T-helper 2 cell treated with Interferon-gamma antibody and Interleukin-4, amounts not matched to agents 5 μg/mL and 100 μg/mL, for 36 hours (primary cell): ENCODE data around the gene OR7G3.

Source experiments
- DNase-seq: peaks from one replicate; pipeline ENCODE4 v3.0.0; 2021; ENCODE audit warnings: low spot score
- H3K27ac Mint-ChIP-seq: one replicate; pipeline ENCODE4 v1.8.0; 2021; ENCODE audit warnings: mild to moderate bottlenecking, mixed read lengths
- H3K27me3 Mint-ChIP-seq: one replicate; pipeline ENCODE4 v1.8.0; 2021; ENCODE audit warnings: low read depth, mixed read lengths
- H3K36me3 Mint-ChIP-seq: one replicate; pipeline ENCODE4 v1.8.0; 2021; ENCODE audit warnings: low read depth, mixed read lengths
- H3K4me1 Mint-ChIP-seq: one replicate; pipeline ENCODE4 v1.8.0; 2021; ENCODE audit warnings: low read depth, mixed read lengths
- H3K4me3 Mint-ChIP-seq: one replicate; pipeline ENCODE4 v1.8.0; 2022; ENCODE audit warnings: mild to moderate bottlenecking, moderate library complexity, mixed read lengths
- H3K9me3 Mint-ChIP-seq: one replicate; pipeline ENCODE4 v1.8.0; 2021; ENCODE audit warnings: mixed read lengths

The OR7G3 gene

DNA sequence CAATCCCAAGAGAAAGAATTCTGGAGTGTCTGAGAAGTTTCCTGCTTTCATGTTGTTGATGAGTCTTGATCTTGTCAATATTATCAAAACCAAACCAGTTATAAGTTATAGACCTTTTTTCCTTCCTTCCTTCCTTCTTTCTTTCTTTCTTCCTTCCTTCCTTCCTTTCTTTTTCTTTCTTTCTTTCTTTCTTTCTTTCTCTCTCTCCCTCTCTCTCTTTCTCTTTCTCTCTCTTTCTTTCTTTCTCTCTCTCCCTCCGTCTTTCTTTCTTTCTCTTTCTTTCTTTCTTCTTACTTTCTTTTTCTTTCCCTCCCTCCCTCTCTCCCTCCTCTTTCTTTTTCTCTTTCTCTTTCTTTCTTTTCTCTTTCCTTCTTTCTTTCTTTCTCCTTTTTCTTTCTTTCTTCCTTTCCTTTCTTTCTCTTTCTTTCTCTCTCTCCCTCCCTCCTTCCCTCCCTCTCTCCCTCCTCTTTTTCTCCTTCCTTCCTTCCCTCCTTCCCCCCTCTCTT is at the start of gene OR7G3:
Gene OR7G3 (minus strand): TSS at position 51 of the 506 bp plus-strand sequence. CDS start 0 bp downstream, at position 51.
- no peak for DNase-seq
- Mint-ChIP-seq H3K4me1 (peaks cover 6% of the 10 kb centered on the region), H3K27me3 (peaks cover 2% of the 10 kb centered on the region), H3K36me3 (no peaks in the 10 kb centered on the region), H3K9me3 (peaks cover 7% of the 10 kb centered on the region), H3K4me3 (no peak within 1 kb of the TSS), H3K27ac (no peak within 1 kb of the TSS)

DNA sequence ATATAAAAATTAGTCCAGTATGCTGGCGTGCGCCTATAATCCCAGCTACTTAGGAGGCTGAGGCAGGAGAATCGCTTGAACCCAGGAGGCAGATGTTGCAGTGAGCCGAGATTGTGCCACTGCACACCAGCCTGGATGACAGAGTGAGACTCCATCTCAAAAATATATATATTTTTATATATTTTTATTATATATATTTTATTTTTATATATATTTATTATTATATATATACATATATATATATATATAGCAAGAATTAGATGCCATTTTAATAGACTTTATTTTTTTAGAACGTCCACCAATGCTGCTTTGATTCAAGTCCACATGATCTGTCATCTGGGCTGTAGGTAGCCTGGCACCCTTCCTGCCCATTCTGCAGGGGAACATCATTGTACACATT is 48.6 kb upstream of the OR7G3 start:
- Mint-ChIP-seq H3K27ac (no peak overlapping the region), H3K4me3 (no peak overlapping the region), H3K36me3 (peaks cover 20% of the 10 kb centered on the region), H3K4me1 (no peaks in the 10 kb centered on the region), H3K9me3 (peaks cover 25% of the 10 kb centered on the region), H3K27me3 (no peaks in the 10 kb centered on the region)
- no peak for DNase-seq

DNA sequence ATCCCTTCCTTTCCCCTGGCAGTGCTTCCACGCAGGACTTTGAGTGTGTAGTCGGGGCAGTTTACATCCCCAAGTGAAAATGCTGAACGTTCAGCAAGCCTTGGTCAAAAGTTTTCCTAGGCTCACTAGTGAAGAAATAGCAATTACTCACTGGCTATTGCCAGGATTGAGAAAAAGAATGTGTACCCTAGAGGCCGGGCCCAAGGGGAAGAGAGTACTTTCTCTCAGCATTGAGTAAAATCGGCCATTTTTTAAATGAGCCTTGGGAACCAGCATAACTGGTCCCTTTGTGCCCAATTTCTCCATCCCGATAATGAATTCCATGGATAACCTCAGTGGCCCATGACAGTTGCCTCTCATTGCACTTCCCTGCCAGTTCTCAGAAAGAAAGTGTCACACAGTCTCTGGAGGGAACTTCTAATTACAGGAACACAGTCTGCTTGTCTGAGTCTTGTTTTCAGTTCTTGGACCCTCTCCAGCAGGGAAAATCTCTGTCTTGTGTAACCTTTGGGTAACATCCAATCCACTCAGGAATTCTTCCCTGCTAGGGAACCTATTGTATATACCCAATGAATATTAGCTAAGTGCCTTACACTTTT is 44.7 kb upstream of the OR7G3 start:
- Mint-ChIP-seq H3K4me1 (no peaks in the 10 kb centered on the region), H3K27me3 (no peaks in the 10 kb centered on the region), H3K36me3 (peaks cover 16% of the 10 kb centered on the region), H3K27ac (no peak overlapping the region), H3K4me3 (no peak overlapping the region), H3K9me3 (peaks cover 11% of the 10 kb centered on the region)
- DNase-seq: no peak

DNA sequence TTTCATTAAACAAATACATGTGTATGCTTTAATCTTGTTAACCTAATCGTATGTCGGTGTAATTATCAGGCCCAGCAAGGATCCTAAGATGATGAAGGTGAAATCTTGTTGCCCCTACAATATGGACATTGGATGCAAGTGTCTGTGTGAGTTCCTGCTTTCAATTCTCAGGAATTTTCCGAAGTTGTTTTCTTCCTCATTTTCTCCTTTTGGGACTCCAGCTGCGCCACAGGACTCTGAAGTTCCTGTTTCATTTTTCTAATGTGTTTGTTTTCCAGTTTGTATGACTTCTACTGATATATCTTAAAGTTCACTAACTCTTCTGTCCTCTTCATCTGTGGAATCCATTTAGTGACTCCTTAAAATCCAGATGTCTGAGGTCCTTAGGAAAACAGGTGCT is 40.1 kb upstream of the OR7G3 start:
- no peak overlapping the region for H3K27ac Mint-ChIP-seq
- no peak overlapping the region for H3K4me3 Mint-ChIP-seq
- H3K9me3 Mint-ChIP-seq: peaks cover 21% of the 10 kb centered on the region
- peaks cover 39% of the 10 kb centered on the region for H3K36me3 Mint-ChIP-seq
- no peak for DNase-seq
- no peaks in the 10 kb centered on the region for H3K27me3 Mint-ChIP-seq
- no peaks in the 10 kb centered on the region for H3K4me1 Mint-ChIP-seq

DNA sequence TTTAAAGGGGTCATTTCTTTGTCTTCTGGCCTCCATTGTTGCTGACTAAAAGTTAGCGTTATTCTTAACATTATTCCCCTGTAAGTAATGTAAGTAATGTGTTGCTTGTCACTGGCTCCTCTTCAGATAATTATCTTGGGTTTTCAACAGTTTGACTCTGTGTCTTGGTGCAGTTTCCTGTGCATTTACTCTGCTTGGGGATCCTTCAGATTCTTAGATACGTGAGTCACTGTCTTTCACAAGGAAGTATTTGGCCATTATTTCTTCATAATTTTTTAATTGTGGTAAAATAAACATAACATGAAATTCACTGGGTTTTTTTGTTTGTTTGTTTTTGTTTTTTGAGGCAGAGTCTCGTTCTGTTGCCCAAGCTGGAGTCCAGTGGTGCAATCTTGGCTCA is 38.5 kb upstream of the OR7G3 start:
- peaks cover 37% of the 10 kb centered on the region for H3K9me3 Mint-ChIP-seq
- H3K36me3 Mint-ChIP-seq: peaks cover 55% of the 10 kb centered on the region

DNA sequence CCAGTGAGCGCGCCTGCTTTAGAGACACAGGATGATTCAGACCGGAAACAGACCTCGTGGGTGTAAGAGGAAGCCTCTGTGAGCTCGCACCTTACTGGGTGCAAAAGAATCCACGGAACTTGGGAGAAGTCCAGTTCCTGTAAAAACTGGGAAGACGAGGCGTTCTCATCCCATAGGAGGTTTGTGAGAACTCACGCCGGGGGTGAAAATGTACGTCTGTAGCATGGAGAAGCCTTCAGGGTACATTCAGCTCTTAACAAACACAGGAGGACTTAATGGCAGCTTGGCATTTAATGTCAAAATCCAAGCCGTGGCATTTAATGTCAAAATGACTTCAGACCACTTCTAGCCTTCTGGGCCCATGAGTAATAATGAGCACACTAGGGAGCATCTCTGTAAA is 34.7 kb upstream of the OR7G3 start:
- Mint-ChIP-seq H3K4me3 (no peak overlapping the region), H3K9me3 (peaks cover 62% of the 10 kb centered on the region), H3K27ac (no peak overlapping the region), H3K27me3 (no peaks in the 10 kb centered on the region), H3K4me1 (no peaks in the 10 kb centered on the region), H3K36me3 (peaks cover 89% of the 10 kb centered on the region)
- no peak for DNase-seq

More for the DNA sequence above, 38.5 kb upstream of the OR7G3 start:
- Mint-ChIP-seq H3K27ac (no peak overlapping the region), H3K27me3 (no peaks in the 10 kb centered on the region), H3K4me3 (no peak overlapping the region), H3K4me1 (no peaks in the 10 kb centered on the region)
- no peak for DNase-seq

DNA sequence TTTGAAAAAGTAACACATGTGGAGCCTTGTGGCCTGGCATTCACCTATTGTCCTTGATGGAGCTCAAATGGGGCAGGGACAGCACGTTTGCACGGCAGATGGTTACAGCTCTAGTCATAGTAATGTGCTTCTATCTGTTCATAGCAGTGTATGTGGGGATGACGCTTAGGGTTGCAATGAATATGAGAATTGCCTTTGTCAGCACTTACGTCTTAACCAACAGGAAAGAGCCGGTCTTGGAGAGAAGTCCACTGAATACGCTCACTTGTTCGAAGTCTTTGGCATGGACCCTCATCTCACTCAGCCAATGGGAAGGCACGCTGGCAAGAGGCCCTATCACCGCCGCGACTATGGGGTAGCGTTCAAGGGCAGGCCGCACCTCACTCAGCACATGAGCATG is 33.1 kb upstream of the OR7G3 start:
- DNase-seq: no peak
- H3K27ac Mint-ChIP-seq: no peak overlapping the region
- H3K4me1 Mint-ChIP-seq: no peaks in the 10 kb centered on the region
- H3K4me3 Mint-ChIP-seq: no peak overlapping the region
- H3K9me3 Mint-ChIP-seq: peaks cover 73% of the 10 kb centered on the region
- H3K36me3 Mint-ChIP-seq: peaks cover 96% of the 10 kb centered on the region
- no peaks in the 10 kb centered on the region for H3K27me3 Mint-ChIP-seq

DNA sequence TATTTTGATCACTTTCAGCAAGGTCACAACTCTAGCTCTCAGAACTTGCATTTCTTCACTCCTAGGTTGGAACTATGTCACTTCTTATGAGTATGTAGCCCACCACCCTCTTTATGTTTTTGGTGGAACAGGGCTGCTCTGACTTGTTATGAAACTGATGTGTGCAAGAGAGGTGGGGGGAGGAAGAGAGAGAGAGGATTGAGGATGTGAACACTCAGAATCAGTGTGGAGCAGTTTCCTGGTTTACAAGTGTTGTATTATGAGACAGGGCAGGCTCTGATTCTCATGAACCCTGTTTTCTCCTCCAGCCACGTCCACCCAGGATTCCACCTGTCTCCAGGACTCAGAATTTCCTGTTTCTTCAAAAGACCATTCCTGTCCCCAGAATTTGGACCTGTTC is 29.6 kb upstream of the OR7G3 start:
- Mint-ChIP-seq H3K27me3 (no peaks in the 10 kb centered on the region), H3K4me3 (no peak overlapping the region), H3K9me3 (peaks cover 77% of the 10 kb centered on the region), H3K36me3 (peaks cover 97% of the 10 kb centered on the region), H3K4me1 (no peaks in the 10 kb centered on the region), H3K27ac (no peak overlapping the region)
- DNase-seq: no peak

DNA sequence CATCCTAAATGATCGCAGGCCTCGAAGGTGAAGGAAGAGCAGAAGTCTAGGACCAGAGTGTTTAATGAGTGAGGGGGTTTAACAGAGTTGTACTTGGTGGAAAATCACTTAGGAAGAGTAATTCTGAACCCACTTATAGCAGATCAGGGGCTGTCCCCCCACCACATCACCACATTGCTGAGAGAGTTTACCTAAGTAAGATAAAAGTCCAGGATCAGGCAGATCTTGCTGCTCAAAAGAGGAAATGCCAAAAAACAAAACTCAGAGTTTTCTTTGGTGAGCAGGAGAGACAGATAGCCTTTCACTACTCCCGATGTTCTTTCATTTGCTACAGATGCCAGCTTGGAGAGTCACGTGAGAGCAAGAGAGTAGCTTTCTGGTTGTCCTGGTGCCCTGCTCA is 28.8 kb upstream of the OR7G3 start:
- no peak overlapping the region for H3K27ac Mint-ChIP-seq
- H3K4me1 Mint-ChIP-seq: no peaks in the 10 kb centered on the region
- peaks cover 77% of the 10 kb centered on the region for H3K9me3 Mint-ChIP-seq
- no peaks in the 10 kb centered on the region for H3K27me3 Mint-ChIP-seq
- no peak overlapping the region for H3K4me3 Mint-ChIP-seq
- peaks cover 97% of the 10 kb centered on the region for H3K36me3 Mint-ChIP-seq
- no peak for DNase-seq

DNA sequence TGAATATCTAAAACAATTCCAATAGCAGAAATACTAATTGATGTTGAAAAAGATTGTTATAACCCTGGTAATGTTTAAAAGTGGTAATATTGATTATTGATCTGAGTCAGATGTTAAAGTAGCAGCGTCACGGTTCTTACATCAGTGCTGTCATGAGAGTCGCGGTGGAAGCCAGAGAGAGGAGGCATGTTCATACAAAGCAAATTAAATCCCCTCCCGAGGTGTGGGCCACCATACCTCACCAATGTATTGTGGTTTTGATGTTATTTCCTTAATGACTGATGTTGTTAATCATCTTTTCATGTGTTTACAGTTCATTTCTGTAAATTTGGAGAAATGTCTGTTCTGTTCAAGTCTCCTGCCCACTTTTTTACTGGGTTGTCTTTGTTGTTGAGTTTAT is 24.6 kb upstream of the OR7G3 start:
- Mint-ChIP-seq H3K36me3 (peaks cover 93% of the 10 kb centered on the region), H3K4me3 (no peak overlapping the region), H3K27ac (no peak overlapping the region), H3K9me3 (peaks cover 81% of the 10 kb centered on the region), H3K4me1 (peaks cover 3% of the 10 kb centered on the region), H3K27me3 (no peaks in the 10 kb centered on the region)
- no peak for DNase-seq

DNA sequence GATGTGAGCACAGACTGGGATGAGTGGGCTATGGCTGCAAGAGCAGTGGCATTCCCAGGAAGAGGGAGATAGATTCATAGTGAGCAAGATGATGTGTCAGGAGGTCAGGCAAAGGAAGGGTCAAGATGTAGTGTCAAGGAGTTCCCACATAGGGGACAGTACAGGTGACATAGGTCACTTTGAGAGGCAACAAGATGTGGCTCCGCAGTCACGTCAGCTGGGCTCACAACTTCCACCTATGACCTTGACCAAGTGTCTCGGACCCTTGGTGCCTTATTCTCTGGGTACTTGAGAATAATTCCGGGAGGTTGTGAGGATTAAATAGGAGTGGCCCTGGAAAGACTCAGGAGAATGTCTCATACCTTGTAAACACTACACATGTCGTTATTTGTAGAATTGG is 23.9 kb upstream of the OR7G3 start:
- H3K27ac Mint-ChIP-seq: no peak overlapping the region
- H3K27me3 Mint-ChIP-seq: no peaks in the 10 kb centered on the region

DNA sequence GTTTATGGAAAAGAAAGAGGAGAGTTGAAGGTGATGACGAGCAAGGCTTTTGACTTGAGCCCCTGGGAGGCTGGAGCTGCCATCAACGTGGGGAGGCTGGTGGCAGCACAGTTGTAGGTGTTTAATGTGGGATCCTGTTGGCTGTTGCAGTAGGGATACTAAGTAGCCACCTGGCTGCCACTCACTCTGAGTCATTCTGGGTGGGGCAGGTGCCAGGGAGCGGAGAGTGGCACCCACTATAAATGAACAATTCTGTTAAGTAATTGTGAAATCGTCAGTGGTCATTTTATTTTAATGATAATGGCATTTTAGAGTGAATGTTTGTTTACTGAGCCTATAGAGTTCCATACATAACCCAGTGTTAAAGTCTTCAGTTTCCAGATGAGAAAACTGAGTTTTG is 23.2 kb upstream of the OR7G3 start:
- H3K4me3 Mint-ChIP-seq: no peak overlapping the region
- H3K27ac Mint-ChIP-seq: no peak overlapping the region
- H3K4me1 Mint-ChIP-seq: peaks cover 3% of the 10 kb centered on the region
- no peaks in the 10 kb centered on the region for H3K27me3 Mint-ChIP-seq
- DNase-seq: no peak
- H3K9me3 Mint-ChIP-seq: peaks cover 82% of the 10 kb centered on the region
- peaks cover 91% of the 10 kb centered on the region for H3K36me3 Mint-ChIP-seq

More for the DNA sequence above, 23.9 kb upstream of the OR7G3 start:
- H3K4me3 Mint-ChIP-seq: no peak overlapping the region
- DNase-seq: no peak
- H3K9me3 Mint-ChIP-seq: peaks cover 83% of the 10 kb centered on the region
- peaks cover 3% of the 10 kb centered on the region for H3K4me1 Mint-ChIP-seq
- peaks cover 91% of the 10 kb centered on the region for H3K36me3 Mint-ChIP-seq

DNA sequence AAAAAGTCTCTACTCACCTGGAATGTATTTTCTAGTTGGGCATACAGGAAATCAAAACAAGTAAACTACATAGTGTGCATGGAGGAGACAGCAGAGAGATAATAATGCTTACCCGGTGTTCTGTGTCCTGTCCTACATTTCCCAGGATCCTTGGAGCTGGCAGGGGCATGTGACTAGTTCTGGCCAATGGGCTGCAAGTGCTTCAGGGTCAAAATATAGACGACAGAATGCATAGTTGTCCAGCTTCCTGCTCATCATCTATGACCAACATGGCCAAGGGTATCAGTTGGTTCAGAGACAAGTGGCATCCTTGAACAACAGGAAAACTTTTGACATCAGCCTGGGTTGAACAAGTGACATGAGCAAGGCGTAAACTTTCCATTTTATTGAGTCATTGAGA is 21.9 kb upstream of the OR7G3 start:
- H3K4me3 Mint-ChIP-seq: no peak overlapping the region
- no peak for DNase-seq
- no peak overlapping the region for H3K27ac Mint-ChIP-seq
- no peaks in the 10 kb centered on the region for H3K27me3 Mint-ChIP-seq
- H3K4me1 Mint-ChIP-seq: peaks cover 3% of the 10 kb centered on the region
- peaks cover 90% of the 10 kb centered on the region for H3K36me3 Mint-ChIP-seq
- peaks cover 80% of the 10 kb centered on the region for H3K9me3 Mint-ChIP-seq

DNA sequence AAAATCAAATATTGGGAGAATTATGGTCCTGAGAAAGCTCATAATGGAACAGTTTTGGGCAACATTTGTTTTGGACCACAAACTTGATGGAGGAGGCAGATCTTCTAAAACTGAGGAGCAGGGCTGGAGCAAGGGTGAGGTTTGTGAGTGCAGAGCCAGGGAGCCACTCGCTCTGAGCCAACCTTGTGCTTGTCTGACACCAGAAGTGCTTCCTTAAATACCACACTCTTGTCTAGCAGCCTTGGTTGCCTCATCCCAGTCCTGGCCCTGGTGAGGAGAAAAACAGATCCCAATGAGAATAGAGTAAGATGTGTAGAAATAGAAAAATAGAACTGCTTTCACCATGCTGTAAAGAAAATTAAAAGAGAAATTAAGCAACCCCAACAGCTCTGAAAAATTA is 20.1 kb upstream of the OR7G3 start:
- Mint-ChIP-seq H3K4me3 (no peak overlapping the region), H3K36me3 (peaks cover 88% of the 10 kb centered on the region), H3K9me3 (peaks cover 80% of the 10 kb centered on the region), H3K27me3 (no peaks in the 10 kb centered on the region), H3K4me1 (peaks cover 11% of the 10 kb centered on the region), H3K27ac (no peak overlapping the region)
- DNase-seq: no peak

DNA sequence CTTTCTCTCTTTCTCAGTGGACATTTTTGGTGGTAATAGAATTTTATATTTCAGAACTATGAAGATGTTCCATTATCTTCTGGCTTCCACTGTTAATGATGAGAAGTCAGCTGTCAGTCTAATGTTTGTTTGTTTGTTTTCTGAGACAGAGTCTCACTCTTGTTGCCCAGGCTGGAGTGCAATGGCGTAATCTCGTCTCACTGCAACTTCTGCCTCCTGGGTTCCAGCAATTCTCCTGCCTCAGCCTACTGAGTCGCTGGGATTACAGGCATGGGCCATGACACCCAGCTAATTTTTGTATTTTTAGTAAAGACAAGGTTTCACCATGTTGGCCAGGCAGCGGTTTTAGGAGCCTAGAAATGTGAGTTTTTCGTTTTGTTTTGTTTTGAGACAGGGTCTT is 18.2 kb upstream of the OR7G3 start:
- Mint-ChIP-seq H3K27me3 (no peaks in the 10 kb centered on the region), H3K4me3 (no peak overlapping the region), H3K36me3 (peaks cover 79% of the 10 kb centered on the region), H3K9me3 (peaks cover 62% of the 10 kb centered on the region), H3K4me1 (peaks cover 14% of the 10 kb centered on the region), H3K27ac (no peak overlapping the region)
- no peak for DNase-seq
